ENCODE data around the gene MAST2.

DNA sequence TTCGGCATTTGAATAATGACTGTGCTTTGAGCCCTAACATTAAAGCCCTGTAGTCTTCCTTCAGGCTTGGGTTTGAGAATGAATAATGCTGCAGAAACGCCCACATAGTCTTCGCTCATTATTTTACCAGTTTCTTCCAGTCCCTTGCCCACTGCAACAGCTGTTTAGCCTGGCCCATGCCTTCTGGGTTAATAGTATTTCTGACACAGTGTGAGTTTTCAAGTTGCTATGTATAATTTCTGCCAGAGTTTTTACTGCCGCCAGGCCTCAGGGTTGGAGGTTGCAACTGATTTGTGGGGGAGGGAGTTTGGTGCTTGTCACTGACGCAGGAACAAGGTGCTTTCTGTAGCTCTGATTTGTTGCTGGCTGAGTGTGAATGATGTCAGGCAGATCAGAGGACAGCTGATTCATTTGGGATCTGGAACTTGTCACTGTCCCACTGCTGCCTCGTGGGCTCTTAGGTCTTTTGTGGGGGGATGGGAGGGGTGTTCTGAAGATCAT, 109.8 kb downstream of the MAST2 start:
- TF ChIP-seq CTCF (IDR thresholded peaks at IDR 0.05) (no peak), POLR2A (IDR thresholded peaks at IDR 0.05) (no peak)

Measured in esophagus squamous epithelium (tissue), 4 donors.